Measurements from ENCODE around the gene HSPA1L.
A peak's percentile ranks its signal among the peaks of the same experiment; 100 is the strongest.
"Not testable (repeated sequence)": the region's sequence is repeated elsewhere in the genome, so short reads cannot be mapped to it uniquely, and the experiment has no call there.

Gene HSPA1L

GRCh38 chr6:31814677-31815024, 432 bp downstream of the HSPA1L start:
- peak overlapping the region; percentile 96 for H3K27ac ChIP-seq (ENCODE audit: low read depth, low read length)
- no peaks in the 10 kb centered on the region for H3K9me3 ChIP-seq (ENCODE audit: control insufficient read depth in 1 of 2, low read length in 2 of 2)
- no peaks in the 10 kb centered on the region for H3K27me3 ChIP-seq (ENCODE audit: control insufficient read depth in 1 of 2, insufficient read depth in 2 of 2, low read length in 2 of 2)
- H3K4me1 ChIP-seq (ENCODE audit: control insufficient read depth in 1 of 2, insufficient read depth in 2 of 2, low read length in 2 of 2), result peaks cover 22 to 25% of the 10 kb centered on the region in 2 donors
- H3K9ac ChIP-seq (ENCODE audit: low read depth in 1 of 2, low read length in 2 of 2), result peak overlapping the region; percentile 66 to 92
- peak overlapping the region; percentile 57 to 70 for H3K4me3 ChIP-seq (ENCODE audit: low read depth in 1 of 2, low read length in 2 of 2)
- no peaks in the 10 kb centered on the region for H3K36me3 ChIP-seq (ENCODE audit: control insufficient read depth in 1 of 2, insufficient read depth in 2 of 2, low read length in 2 of 2)

- H3K27me3 ChIP-seq (ENCODE audit: control insufficient read depth in 1 of 2, insufficient read depth in 2 of 2, low read length in 2 of 2), result no peaks in the 10 kb centered on the region
Observed at GRCh38 chr6:31813465-31813849, 1.6 kb downstream of the HSPA1L start.

GRCh38 chr6:31811645-31812044, 3.4 kb downstream of the HSPA1L start:
- no peaks in the 10 kb centered on the region for H3K36me3 ChIP-seq (ENCODE audit: control insufficient read depth in 1 of 2, insufficient read depth in 2 of 2, low read length in 2 of 2)
- H3K4me1 ChIP-seq (ENCODE audit: control insufficient read depth in 1 of 2, insufficient read depth in 2 of 2, low read length in 2 of 2), result peaks cover 10 to 13% of the 10 kb centered on the region in 2 donors
- H3K27ac ChIP-seq (ENCODE audit: low read depth, low read length), result no peak overlapping the region
- no peaks in the 10 kb centered on the region for H3K9me3 ChIP-seq (ENCODE audit: control insufficient read depth in 1 of 2, low read length in 2 of 2)
- H3K4me3 ChIP-seq (ENCODE audit: low read depth in 1 of 2, low read length in 2 of 2), result no peak overlapping the region
- no peaks in the 10 kb centered on the region for H3K27me3 ChIP-seq (ENCODE audit: control insufficient read depth in 1 of 2, insufficient read depth in 2 of 2, low read length in 2 of 2)
- H3K9ac ChIP-seq (ENCODE audit: low read depth in 1 of 2, low read length in 2 of 2), result no peak overlapping the region

More at GRCh38 chr6:31813465-31813849, 1.6 kb downstream of the HSPA1L start:
- H3K9me3 ChIP-seq (ENCODE audit: control insufficient read depth in 1 of 2, low read length in 2 of 2), result no peaks in the 10 kb centered on the region
- H3K9ac ChIP-seq (ENCODE audit: low read depth in 1 of 2, low read length in 2 of 2), result peak overlapping the region; percentile 61 to 65
- H3K4me1 ChIP-seq (ENCODE audit: control insufficient read depth in 1 of 2, insufficient read depth in 2 of 2, low read length in 2 of 2), result peaks cover 12 to 21% of the 10 kb centered on the region in 2 donors
- H3K36me3 ChIP-seq (ENCODE audit: control insufficient read depth in 1 of 2, insufficient read depth in 2 of 2, low read length in 2 of 2), result no peaks in the 10 kb centered on the region
- H3K27ac ChIP-seq (ENCODE audit: low read depth, low read length), result peak overlapping the region; percentile 77
- peak overlapping the region in 1 of 2 donors; percentile 30 for H3K4me3 ChIP-seq (ENCODE audit: low read depth in 1 of 2, low read length in 2 of 2)

GRCh38 chr6:31808599-31808998, 6.5 kb downstream of the HSPA1L start:
- H3K27ac ChIP-seq (ENCODE audit: low read depth, low read length); H3K9ac ChIP-seq (ENCODE audit: low read depth in 1 of 2, low read length in 2 of 2); H3K9me3 ChIP-seq (ENCODE audit: control insufficient read depth in 1 of 2, low read length in 2 of 2); H3K36me3 ChIP-seq (ENCODE audit: control insufficient read depth in 1 of 2, insufficient read depth in 2 of 2, low read length in 2 of 2); H3K4me3 ChIP-seq (ENCODE audit: low read depth in 1 of 2, low read length in 2 of 2); H3K27me3 ChIP-seq (ENCODE audit: control insufficient read depth in 1 of 2, insufficient read depth in 2 of 2, low read length in 2 of 2): not testable (repeated sequence)
- H3K4me1 ChIP-seq (ENCODE audit: control insufficient read depth in 1 of 2, insufficient read depth in 2 of 2, low read length in 2 of 2), result peaks cover 9 to 15% of the 10 kb centered on the region in 2 donors

GRCh38 chr6:31806470-31807272, 8.4 kb downstream of the HSPA1L start, which contains the start of gene LSM2:
Gene LSM2 (minus strand): TSS chr6:31806966. CDS start chr6:31806757, 209 bp downstream.
- H3K27ac ChIP-seq (ENCODE audit: low read depth, low read length), result peak within 1 kb of the TSS; percentile 94
- H3K9ac ChIP-seq (ENCODE audit: low read depth in 1 of 2, low read length in 2 of 2), result peak within 1 kb of the TSS; percentile 63 to 90
- H3K36me3 ChIP-seq (ENCODE audit: control insufficient read depth in 1 of 2, insufficient read depth in 2 of 2, low read length in 2 of 2), result peaks cover 0 to 4% of the 10 kb centered on the region in 2 donors
- H3K4me3 ChIP-seq (ENCODE audit: low read depth in 1 of 2, low read length in 2 of 2), result peak within 1 kb of the TSS; percentile 66 to 89
- H3K27me3 ChIP-seq (ENCODE audit: control insufficient read depth in 1 of 2, insufficient read depth in 2 of 2, low read length in 2 of 2), result no peaks in the 10 kb centered on the region
- no peaks in the 10 kb centered on the region for H3K9me3 ChIP-seq (ENCODE audit: control insufficient read depth in 1 of 2, low read length in 2 of 2)
- peaks cover 5 to 11% of the 10 kb centered on the region in 2 donors for H3K4me1 ChIP-seq (ENCODE audit: control insufficient read depth in 1 of 2, insufficient read depth in 2 of 2, low read length in 2 of 2)

- Histone ChIP-seq H3K9me3 (ENCODE audit: control insufficient read depth in 1 of 2, low read length in 2 of 2) (no peaks in the 10 kb centered on the region), H3K27ac (ENCODE audit: low read depth, low read length) (no peak overlapping the region), H3K27me3 (ENCODE audit: control insufficient read depth in 1 of 2, insufficient read depth in 2 of 2, low read length in 2 of 2) (no peaks in the 10 kb centered on the region), H3K4me1 (ENCODE audit: control insufficient read depth in 1 of 2, insufficient read depth in 2 of 2, low read length in 2 of 2) (peaks cover 0 to 11% of the 10 kb centered on the region in 2 donors), H3K36me3 (ENCODE audit: control insufficient read depth in 1 of 2, insufficient read depth in 2 of 2, low read length in 2 of 2) (peaks cover 0 to 4% of the 10 kb centered on the region in 2 donors), H3K4me3 (ENCODE audit: low read depth in 1 of 2, low read length in 2 of 2) (peak overlapping the region; percentile 66 to 89), H3K9ac (ENCODE audit: low read depth in 1 of 2, low read length in 2 of 2) (peak overlapping the region; percentile 63 to 90)
Observed at GRCh38 chr6:31805939-31806469, 9.1 kb downstream of the HSPA1L start.

GRCh38 chr6:31801031-31801927, 13.8 kb downstream of the HSPA1L start:
- H3K27me3 ChIP-seq (ENCODE audit: control insufficient read depth in 1 of 2, insufficient read depth in 2 of 2, low read length in 2 of 2); H3K9me3 ChIP-seq (ENCODE audit: control insufficient read depth in 1 of 2, low read length in 2 of 2); H3K4me1 ChIP-seq (ENCODE audit: control insufficient read depth in 1 of 2, insufficient read depth in 2 of 2, low read length in 2 of 2); H3K36me3 ChIP-seq (ENCODE audit: control insufficient read depth in 1 of 2, insufficient read depth in 2 of 2, low read length in 2 of 2); H3K4me3 ChIP-seq (ENCODE audit: low read depth in 1 of 2, low read length in 2 of 2); H3K27ac ChIP-seq (ENCODE audit: low read depth, low read length); H3K9ac ChIP-seq (ENCODE audit: low read depth in 1 of 2, low read length in 2 of 2): not testable (repeated sequence)

- Histone ChIP-seq H3K9ac (ENCODE audit: low read depth in 1 of 2, low read length in 2 of 2) (no peak overlapping the region), H3K9me3 (ENCODE audit: control insufficient read depth in 1 of 2, low read length in 2 of 2) (no peaks in the 10 kb centered on the region), H3K27me3 (ENCODE audit: control insufficient read depth in 1 of 2, insufficient read depth in 2 of 2, low read length in 2 of 2) (no peaks in the 10 kb centered on the region), H3K27ac (ENCODE audit: low read depth, low read length) (no peak overlapping the region), H3K4me1 (ENCODE audit: control insufficient read depth in 1 of 2, insufficient read depth in 2 of 2, low read length in 2 of 2) (peaks cover 0 to 1% of the 10 kb centered on the region in 2 donors), H3K36me3 (ENCODE audit: control insufficient read depth in 1 of 2, insufficient read depth in 2 of 2, low read length in 2 of 2) (peaks cover 0 to 6% of the 10 kb centered on the region in 2 donors), H3K4me3 (ENCODE audit: low read depth in 1 of 2, low read length in 2 of 2) (no peak overlapping the region)
Observed at GRCh38 chr6:31799781-31800180, 15.3 kb downstream of the HSPA1L start.

GRCh38 chr6:31797588-31797987, 17.5 kb downstream of the HSPA1L start:
- Histone ChIP-seq H3K4me1 (ENCODE audit: control insufficient read depth in 1 of 2, insufficient read depth in 2 of 2, low read length in 2 of 2) (peaks cover 7 to 9% of the 10 kb centered on the region in 2 donors), H3K27me3 (ENCODE audit: control insufficient read depth in 1 of 2, insufficient read depth in 2 of 2, low read length in 2 of 2) (no peaks in the 10 kb centered on the region), H3K27ac (ENCODE audit: low read depth, low read length) (no peak overlapping the region), H3K36me3 (ENCODE audit: control insufficient read depth in 1 of 2, insufficient read depth in 2 of 2, low read length in 2 of 2) (peaks cover 3% of the 10 kb centered on the region in 2 donors), H3K4me3 (ENCODE audit: low read depth in 1 of 2, low read length in 2 of 2) (no peak overlapping the region), H3K9me3 (ENCODE audit: control insufficient read depth in 1 of 2, low read length in 2 of 2) (no peaks in the 10 kb centered on the region), H3K9ac (ENCODE audit: low read depth in 1 of 2, low read length in 2 of 2) (peak overlapping the region in 1 of 2 donors; percentile 15)

- Histone ChIP-seq H3K4me1 (ENCODE audit: control insufficient read depth in 1 of 2, insufficient read depth in 2 of 2, low read length in 2 of 2) (peaks cover 7 to 9% of the 10 kb centered on the region in 2 donors), H3K27ac (ENCODE audit: low read depth, low read length) (no peak overlapping the region), H3K27me3 (ENCODE audit: control insufficient read depth in 1 of 2, insufficient read depth in 2 of 2, low read length in 2 of 2) (no peaks in the 10 kb centered on the region), H3K36me3 (ENCODE audit: control insufficient read depth in 1 of 2, insufficient read depth in 2 of 2, low read length in 2 of 2) (peaks cover 4 to 6% of the 10 kb centered on the region in 2 donors), H3K4me3 (ENCODE audit: low read depth in 1 of 2, low read length in 2 of 2) (no peak overlapping the region), H3K9me3 (ENCODE audit: control insufficient read depth in 1 of 2, low read length in 2 of 2) (no peaks in the 10 kb centered on the region), H3K9ac (ENCODE audit: low read depth in 1 of 2, low read length in 2 of 2) (no peak overlapping the region)
Observed at GRCh38 chr6:31796993-31797385, 18.1 kb downstream of the HSPA1L start.

Data from duodenal mucosa (tissue), 2 donors.